ENCODE data around the gene EIPR1.

DNA sequence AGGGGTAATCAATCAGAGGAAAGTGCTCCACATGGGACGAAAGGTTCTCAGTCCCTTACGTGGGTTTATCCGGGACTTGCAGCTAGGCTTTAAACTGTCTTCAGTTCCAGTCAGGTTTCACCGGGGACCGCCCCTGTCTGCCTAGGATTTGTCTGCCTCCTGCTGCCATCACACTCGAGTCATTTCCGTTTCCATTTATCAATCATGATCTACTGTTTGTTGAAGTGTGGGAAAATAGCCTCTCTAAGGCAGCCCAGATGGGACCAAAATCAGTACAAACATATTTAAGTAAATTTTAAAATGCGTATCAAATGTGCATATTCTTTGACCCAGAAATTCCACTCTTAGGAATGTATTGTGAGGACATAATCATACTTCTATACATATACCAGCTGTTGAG is 12.4 kb upstream of the EIPR1 start:
- TF ChIP-seq, protein P1, sequence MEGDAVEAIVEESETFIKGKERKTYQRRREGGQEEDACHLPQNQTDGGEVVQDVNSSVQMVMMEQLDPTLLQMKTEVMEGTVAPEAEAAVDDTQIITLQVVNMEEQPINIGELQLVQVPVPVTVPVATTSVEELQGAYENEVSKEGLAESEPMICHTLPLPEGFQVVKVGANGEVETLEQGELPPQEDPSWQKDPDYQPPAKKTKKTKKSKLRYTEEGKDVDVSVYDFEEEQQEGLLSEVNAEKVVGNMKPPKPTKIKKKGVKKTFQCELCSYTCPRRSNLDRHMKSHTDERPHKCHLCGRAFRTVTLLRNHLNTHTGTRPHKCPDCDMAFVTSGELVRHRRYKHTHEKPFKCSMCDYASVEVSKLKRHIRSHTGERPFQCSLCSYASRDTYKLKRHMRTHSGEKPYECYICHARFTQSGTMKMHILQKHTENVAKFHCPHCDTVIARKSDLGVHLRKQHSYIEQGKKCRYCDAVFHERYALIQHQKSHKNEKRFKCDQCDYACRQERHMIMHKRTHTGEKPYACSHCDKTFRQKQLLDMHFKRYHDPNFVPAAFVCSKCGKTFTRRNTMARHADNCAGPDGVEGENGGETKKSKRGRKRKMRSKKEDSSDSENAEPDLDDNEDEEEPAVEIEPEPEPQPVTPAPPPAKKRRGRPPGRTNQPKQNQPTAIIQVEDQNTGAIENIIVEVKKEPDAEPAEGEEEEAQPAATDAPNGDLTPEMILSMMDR (IDR thresholded peaks at IDR 0.05) = no peak
- no peak for TF ChIP-seq POLR2A (IDR thresholded peaks at IDR 0.05)
